Sigmoid colon (tissue), 4 donors: ENCODE results near the gene GRM4.

ENCODE experiments used
- CTCF ChIP-seq, 4 experiments: fragments of 450-650 bp in 3 of 4; fragments of 200-600 bp in 1 of 4; IDR thresholded peaks; one replicate each; pipeline ENCODE4 v1.5.1; 2016 to 2019; ENCODE audit warnings: antibody characterized with exemption in 4 of 4, mild to moderate bottlenecking in 3 of 4, moderate library complexity in 2 of 4
- EP300 ChIP-seq, 4 donors: sonication (generic); formaldehyde crosslinking; IDR thresholded peaks; one replicate each; pipeline ENCODE4 v1.6.1; 2017; ENCODE audit warnings: antibody characterized with exemption in 4 of 4
- POLR2A ChIP-seq, 2 donors: fragments of 450-650 bp; IDR thresholded peaks; one replicate each; pipeline ENCODE4 v1.6.1; 2016; ENCODE audit warnings: antibody characterized with exemption in 2 of 2, mild to moderate bottlenecking in 2 of 2, moderate library complexity in 2 of 2
- POLR2AphosphoS5 ChIP-seq, 4 donors: sonication (generic); formaldehyde crosslinking; IDR thresholded peaks; one replicate each; pipeline ENCODE4 v1.6.1; 2017; ENCODE audit warnings: antibody characterized with exemption in 4 of 4

DNA sequence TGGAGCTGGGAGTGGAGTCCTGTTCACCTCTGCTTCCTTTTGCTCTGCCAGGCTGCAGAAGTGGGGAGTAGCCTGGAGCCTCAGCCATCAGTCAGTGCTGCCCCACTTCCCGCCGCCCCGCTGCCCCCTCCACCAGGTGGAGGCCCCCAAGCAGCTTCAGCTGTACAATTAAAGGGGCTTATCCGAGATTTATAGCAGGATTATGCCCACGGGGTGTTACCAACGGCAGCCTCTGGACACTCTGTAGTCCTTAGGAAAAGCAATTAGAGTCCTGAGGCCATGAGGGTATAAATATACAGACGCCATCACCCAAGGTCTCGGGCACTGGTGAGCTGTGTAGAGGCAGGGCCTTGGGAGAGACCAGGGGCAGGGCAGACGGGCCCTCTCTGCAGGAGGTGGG lies 55.4 kb downstream of the GRM4 start:
- TF ChIP-seq CTCF (IDR thresholded peaks at IDR 0.05) = no peak
- no peak for TF ChIP-seq POLR2AphosphoS5 (IDR thresholded peaks at IDR 0.05)
- TF ChIP-seq EP300 (IDR thresholded peaks at IDR 0.05) = no peak
- TF ChIP-seq POLR2A (IDR thresholded peaks at IDR 0.05) = no peak
